ENCODE results near the gene CRHR2.

- TF ChIP-seq REST (IDR thresholded peaks at IDR 0.05) (no peak), CTCF (IDR thresholded peaks at IDR 0.05) (no peak), KDM5A (IDR thresholded peaks at IDR 0.05) (no peak), NFE2L2 (conservative IDR thresholded peaks at IDR 0.05; ENCODE audit: low read length) (no peak)
These were observed 25.1 kb downstream of the CRHR2 start for GRCh38 chr7:30657131-30657530.

Data from A549 (cell line).